GM12865 (cell line): Measurements from ENCODE around the gene CCER1.
"Not testable (repeated sequence)": the region's sequence is repeated elsewhere in the genome, so short reads cannot be mapped to it uniquely, and the experiment has no call there.

ENCODE experiments used
- DNase-seq: peaks from one replicate; pipeline ENCODE4 v3.0.0; 2010; ENCODE audit warnings: low read depth
- H3K4me3 ChIP-seq: 2 replicates; pipeline ENCODE4 v1.5.1; 2011; ENCODE audit warnings: mild to moderate bottlenecking, low read depth, low read length, control low read depth
- TF ChIP-seq, protein P1 (sequence below): IDR thresholded peaks from 2 replicates; pipeline ENCODE4 v1.5.1; 2011; ENCODE audit warnings: low read length, control low read depth, low read depth, inconsistent platforms; ENCODE audit not compliant: insufficient read depth; ENCODE audit errors: missing control alignments

Gene CCER1

DNA sequence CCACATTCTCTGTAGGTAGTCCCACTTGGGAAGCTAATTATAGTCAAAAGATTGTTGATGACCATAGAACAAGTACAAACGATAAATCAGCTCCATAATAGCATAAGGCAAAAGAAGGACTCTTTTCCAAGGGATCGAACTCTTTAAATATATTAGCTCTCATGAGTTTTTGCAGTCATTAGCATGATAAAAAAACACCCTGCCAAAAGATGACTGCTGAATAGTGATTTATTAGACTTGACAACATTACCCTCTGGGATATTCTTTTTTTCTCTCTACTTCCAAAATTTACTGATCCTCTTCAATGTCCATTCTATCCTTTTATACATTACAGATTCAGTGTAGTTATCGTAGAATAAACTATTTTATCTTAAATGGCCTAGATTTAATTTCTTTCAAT, 35.6 kb upstream of the CCER1 start:
- DNase-seq = no peak
- TF ChIP-seq, protein P1, sequence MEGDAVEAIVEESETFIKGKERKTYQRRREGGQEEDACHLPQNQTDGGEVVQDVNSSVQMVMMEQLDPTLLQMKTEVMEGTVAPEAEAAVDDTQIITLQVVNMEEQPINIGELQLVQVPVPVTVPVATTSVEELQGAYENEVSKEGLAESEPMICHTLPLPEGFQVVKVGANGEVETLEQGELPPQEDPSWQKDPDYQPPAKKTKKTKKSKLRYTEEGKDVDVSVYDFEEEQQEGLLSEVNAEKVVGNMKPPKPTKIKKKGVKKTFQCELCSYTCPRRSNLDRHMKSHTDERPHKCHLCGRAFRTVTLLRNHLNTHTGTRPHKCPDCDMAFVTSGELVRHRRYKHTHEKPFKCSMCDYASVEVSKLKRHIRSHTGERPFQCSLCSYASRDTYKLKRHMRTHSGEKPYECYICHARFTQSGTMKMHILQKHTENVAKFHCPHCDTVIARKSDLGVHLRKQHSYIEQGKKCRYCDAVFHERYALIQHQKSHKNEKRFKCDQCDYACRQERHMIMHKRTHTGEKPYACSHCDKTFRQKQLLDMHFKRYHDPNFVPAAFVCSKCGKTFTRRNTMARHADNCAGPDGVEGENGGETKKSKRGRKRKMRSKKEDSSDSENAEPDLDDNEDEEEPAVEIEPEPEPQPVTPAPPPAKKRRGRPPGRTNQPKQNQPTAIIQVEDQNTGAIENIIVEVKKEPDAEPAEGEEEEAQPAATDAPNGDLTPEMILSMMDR = no peak
- H3K4me3 ChIP-seq = no peak overlapping the region

DNA sequence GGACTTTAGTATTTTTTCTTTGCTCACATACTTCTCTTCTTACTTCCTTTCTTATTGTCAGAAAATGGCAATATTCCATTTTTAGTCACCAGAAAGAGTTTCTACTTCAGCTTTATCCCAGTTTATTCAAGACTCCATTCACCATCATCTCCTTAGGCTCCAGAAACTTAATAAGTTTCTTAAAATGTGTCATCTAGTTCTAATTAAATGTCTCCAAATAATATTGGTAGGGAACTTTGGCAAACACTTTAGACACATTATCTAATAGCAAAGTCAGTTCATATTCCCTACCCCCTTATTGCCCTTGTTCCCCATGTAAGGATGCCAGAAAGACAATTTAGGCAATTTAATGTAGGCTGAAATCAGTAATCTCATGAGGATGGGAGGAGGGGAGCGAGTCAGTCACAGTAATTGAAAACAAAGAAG, 34.7 kb upstream of the CCER1 start:
- no peak overlapping the region for H3K4me3 ChIP-seq
- DNase-seq = no peak
- TF ChIP-seq, protein P1 = no peak

DNA sequence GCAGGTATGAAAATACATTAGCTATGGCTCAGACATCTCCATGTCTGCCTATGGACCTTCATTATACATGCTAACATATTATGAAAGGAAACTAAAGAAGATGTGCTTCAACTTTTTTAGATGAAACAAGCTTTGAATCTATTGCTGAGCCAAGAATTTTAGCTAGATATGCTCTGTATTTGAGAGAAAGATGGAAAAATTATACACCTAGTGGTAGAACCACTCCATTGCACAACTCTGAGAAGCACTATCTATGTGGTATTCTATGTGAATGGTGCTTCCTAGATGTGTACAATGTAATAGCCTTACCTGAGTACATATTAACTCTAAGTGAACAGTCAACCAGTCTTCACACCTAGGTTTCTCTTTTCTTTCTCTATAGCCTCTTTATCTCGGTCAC, 32.5 kb upstream of the CCER1 start:
- no peak for DNase-seq
- no peak overlapping the region for H3K4me3 ChIP-seq
- TF ChIP-seq, protein P1 = no peak

GRCh38 chr12:90987101-90987500, 32.1 kb upstream of the CCER1 start:
- DNase-seq = no peak
- H3K4me3 ChIP-seq = no peak overlapping the region
- TF ChIP-seq, protein P1 = no peak

DNA sequence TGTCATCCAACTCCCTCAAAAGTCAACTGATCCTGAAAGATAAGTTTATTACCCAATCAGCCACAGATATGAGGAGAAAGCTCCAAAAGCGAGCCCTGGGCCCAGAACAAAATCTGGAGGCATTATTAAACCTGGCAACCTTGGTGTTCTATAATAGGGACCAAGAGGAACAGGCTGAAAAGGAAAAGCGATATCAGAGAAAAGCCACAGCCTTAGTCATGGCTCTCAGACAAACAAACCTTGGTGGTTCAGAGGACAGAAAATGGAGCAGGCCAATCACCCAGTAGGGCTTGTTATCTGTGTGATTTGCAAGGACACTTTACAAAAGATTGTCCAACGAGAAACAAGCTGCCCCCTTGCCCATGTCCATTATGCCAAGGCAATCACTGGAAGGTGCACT, 30.4 kb upstream of the CCER1 start:
- not testable (repeated sequence) for DNase-seq, H3K4me3 ChIP-seq

DNA sequence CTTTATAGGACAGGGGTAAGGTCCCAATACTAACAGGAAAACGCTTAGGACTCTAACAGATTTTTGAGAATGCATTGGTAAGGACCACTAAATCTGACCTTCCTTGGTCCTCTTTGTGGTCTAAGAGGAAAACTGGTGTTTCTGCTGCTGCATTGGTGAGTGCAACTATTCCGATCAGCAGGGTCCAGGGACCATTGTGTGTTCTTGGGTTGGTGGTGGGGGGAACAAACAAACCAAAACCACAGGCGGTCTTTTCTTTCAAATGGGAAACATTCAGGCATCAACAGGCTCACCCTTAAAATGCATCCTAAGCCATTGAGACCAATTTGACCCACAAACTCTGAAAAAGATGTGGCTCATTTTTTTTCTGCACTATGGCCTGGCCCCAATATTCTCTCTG, 29.1 kb upstream of the CCER1 start:
- no peak for DNase-seq
- no peak overlapping the region for H3K4me3 ChIP-seq
- TF ChIP-seq, protein P1 = no peak

GRCh38 chr12:90982170-90982569, 27.2 kb upstream of the CCER1 start:
- no peak for DNase-seq

More at GRCh38 chr12:90982170-90982569, 27.2 kb upstream of the CCER1 start:
- H3K4me3 ChIP-seq = no peak overlapping the region
- TF ChIP-seq, protein P1 = no peak
